ENCODE data around the gene SPSB3.

- no peak for TF ChIP-seq CTCF (IDR thresholded peaks at IDR 0.05)
- TF ChIP-seq POLR2A (IDR thresholded peaks at IDR 0.05) = no peak
Measured at GRCh38 chr16:1765826-1766225, 16.5 kb downstream of the SPSB3 start.
